ENCODE measurements around the gene UBAP2L. TPM values are rescaled to one million over a fixed set of nuclear protein-coding genes. Genes with fewer than 3 reads are reported as not detected.

Gene UBAP2L
- total and polyA plus RNA-seq, 10 of the 15 experiments (the other 5 are each of a cell fraction or from before 2014, with no cell fraction given) = 49.9 to 198 (median 152) TPM

GRCh38 chr1:154316704-154317103 is 95.9 kb downstream of the UBAP2L start:
- H3K27ac ChIP-seq (ENCODE audit: control insufficient read depth, insufficient read depth) = no peak overlapping the region
- ChIA-PET CTCF (interaction anchor here (0.6 to 5.4 kb wide), 3 partner anchors 9 to 29 kb away, joined by 3 to 24 read pairs (median 3); no protein-coding TSS in a partner anchor), SMC1A (ENCODE audit: uncharacterized antibody, unreplicated experiment) (interaction anchor here (1.6 kb wide), 1 partner anchor 117 kb away, joined by 3 read pairs; no protein-coding TSS in a partner anchor), POLR2A (no interaction called here), RAD21 (ENCODE audit: unreplicated experiment) (no interaction called here)
- no peak for DNase-seq (ENCODE audit: low read depth, low spot score)
- H3K79me2 ChIP-seq (ENCODE audit: control insufficient read depth, insufficient read depth, low read length) = no peaks in the 10 kb centered on the region
- BruUV-seq (replicated peaks) = no TSS peak
- in situ Hi-C loops (cut with MboI) (no loop called here), intact Hi-C loops (cut with micrococcal nuclease; ENCODE audit: unreplicated experiment) (no loop called here)
- no peak overlapping the region for H2AFZ ChIP-seq (ENCODE audit: control insufficient read depth, low read depth, low read length)
- H3K4me2 ChIP-seq (ENCODE audit: control insufficient read depth, insufficient read depth) = no peak overlapping the region
- 19% methylated on average over 1 of the region's 1 CpG for whole genome bisulfite sequencing (ENCODE audit: insufficient coverage, insufficient replicate concordance, low lambda C conversion rate, missing lambda C conversion rate)
- H3K36me3 ChIP-seq (ENCODE audit: control insufficient read depth in 2 of 2, insufficient read depth in 2 of 2, low read length in 1 of 2) = no peaks in the 10 kb centered on the region
- ATAC-seq = no peak
- FAIRE-seq = no peak
- no peak overlapping the region for H3K4me3 ChIP-seq
- H3K27me3 ChIP-seq (replicated peaks in 1 of 2; ENCODE audit: control insufficient read depth in 2 of 2, insufficient read depth in 2 of 2, low read length in 1 of 2) = peaks cover 0 to 3% of the 10 kb centered on the region in 2 experiments; a peak in 1 of 4 replicates
- H3K9ac ChIP-seq (ENCODE audit: control insufficient read depth, insufficient read depth, low read length) = no peak overlapping the region
- no peaks in the 10 kb centered on the region for H4K20me1 ChIP-seq (ENCODE audit: control insufficient read depth, insufficient read depth)
- H3K9me3 ChIP-seq (replicated peaks; ENCODE audit: control insufficient read depth, insufficient read depth, low read length) = no peaks in the 10 kb centered on the region
- H3K4me1 ChIP-seq (ENCODE audit: control insufficient read depth, insufficient read depth, low read length) = no peaks in the 10 kb centered on the region
- no peak for TF ChIP-seq ELK1 (IDR thresholded peaks at IDR 0.05; ENCODE audit: low read depth, low read length)
- no peak for TF ChIP-seq USF2 (IDR thresholded peaks at IDR 0.05; ENCODE audit: borderline replicate concordance, low read depth, low read length)
- TF ChIP-seq E2F4 (IDR thresholded peaks at IDR 0.05; ENCODE audit: low read depth, low read length) = no peak
- TF ChIP-seq EZH2 (IDR thresholded peaks at IDR 0.05; ENCODE audit: borderline replicate concordance, control insufficient read depth, low read depth, low read length) = no peak
- TF ChIP-seq NKRF (conservative IDR thresholded peaks at IDR 0.05) = no peak
- TF ChIP-seq CEBPZ (IDR thresholded peaks at IDR 0.05; ENCODE audit: low read depth, low read length) = no peak
- no peak for TF ChIP-seq TCF3 (IDR thresholded peaks at IDR 0.05; ENCODE audit: borderline replicate concordance, insufficient read depth, low read depth, low read length)
- no peak for TF ChIP-seq STAT1 (conservative IDR thresholded peaks at IDR 0.05)
- no peak for TF ChIP-seq CBFB (IDR thresholded peaks at IDR 0.05; ENCODE audit: low read depth)
- no peak for TF ChIP-seq ETV6 (conservative IDR thresholded peaks at IDR 0.05 in 1 of 2, IDR thresholded peaks at IDR 0.05 in 1 of 2; ENCODE audit: borderline replicate concordance in 1 of 2, low read depth in 1 of 2)
- no peak for TF ChIP-seq ATF7 (IDR thresholded peaks at IDR 0.05; ENCODE audit: low read depth)
- no peak for TF ChIP-seq ATF2 (IDR thresholded peaks at IDR 0.05; ENCODE audit: low read length)
- no peak for TF ChIP-seq EED (IDR thresholded peaks at IDR 0.05; ENCODE audit: low read depth)
- no peak for TF ChIP-seq NBN (IDR thresholded peaks at IDR 0.05)
